CD4-positive, alpha-beta T cell treated with Interleukin-21 for 1 hour (primary cell): Measurements from ENCODE around the gene ACVR1C.

Source experiments
- DNase-seq: peaks from one replicate; pipeline ENCODE4 v3.0.0-alpha.2; 2020

Gene ACVR1C

DNA sequence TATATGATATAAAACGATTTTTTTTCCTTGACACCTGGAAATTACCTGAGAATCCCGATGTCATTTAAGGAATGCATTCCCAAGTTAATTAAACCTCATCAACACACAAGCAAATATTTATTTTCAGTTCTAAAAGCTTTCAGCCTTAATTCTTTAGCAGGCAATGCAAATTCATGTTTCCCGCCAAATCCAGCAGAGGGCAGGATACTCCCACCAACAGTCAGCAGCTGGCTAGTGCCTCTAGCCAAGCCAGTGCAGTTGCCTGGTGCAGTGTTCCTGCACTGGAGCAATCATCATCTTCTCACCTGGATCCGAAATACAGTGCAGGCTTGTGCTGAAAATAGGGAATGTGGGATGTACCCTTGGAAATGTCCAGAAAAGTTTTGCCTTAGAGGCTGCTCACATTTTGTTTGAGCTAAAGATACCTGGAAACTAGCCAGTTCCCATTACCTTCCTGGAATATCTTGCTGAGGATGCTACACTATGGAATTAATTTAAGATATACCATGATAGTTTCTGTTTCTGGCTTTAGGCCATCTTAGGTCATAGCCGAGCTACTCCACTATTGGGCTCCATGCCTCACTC lies 136.4 kb downstream of the ACVR1C start:
- DNase-seq: peak; percentile 79

DNA sequence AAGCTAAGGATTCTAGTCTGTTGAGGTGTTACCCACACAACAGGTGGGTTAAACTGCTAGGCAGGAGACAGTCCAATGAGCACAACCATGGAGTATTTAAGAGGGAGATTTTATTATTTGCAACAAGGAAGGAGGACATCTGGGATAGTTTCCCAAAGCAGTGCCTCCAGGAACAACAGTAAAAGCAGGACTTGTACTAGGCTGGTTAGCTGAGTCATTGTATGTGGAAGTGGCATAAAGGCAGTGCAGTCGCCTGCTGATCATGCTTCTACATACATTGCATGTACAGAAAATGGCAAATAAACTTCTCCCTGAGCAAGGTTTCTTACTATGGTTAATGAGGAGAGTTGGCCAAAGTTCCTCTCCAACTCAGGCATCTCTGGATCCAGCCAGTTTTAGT lies 138.7 kb downstream of the ACVR1C start:
- no peak for DNase-seq

DNA sequence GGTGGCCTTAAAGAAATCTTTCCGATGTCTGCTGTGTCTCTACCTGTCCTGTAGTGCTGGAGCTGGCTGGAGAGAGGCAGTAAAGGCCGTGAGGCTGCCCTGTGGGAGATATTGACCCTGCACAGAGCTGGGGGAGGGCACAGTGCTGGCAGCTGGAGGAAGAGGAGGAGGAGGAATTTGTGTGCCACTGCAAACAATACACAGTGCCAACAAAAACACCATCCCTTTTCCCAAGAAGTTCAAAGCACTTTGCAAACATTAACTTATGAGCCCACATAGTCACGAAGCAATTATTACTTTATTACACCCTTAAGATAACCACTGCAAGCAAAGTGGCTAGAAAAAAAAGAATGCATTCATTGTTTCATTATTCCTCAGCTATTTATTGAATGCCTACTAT lies 139.8 kb downstream of the ACVR1C start:
- no peak for DNase-seq

DNA sequence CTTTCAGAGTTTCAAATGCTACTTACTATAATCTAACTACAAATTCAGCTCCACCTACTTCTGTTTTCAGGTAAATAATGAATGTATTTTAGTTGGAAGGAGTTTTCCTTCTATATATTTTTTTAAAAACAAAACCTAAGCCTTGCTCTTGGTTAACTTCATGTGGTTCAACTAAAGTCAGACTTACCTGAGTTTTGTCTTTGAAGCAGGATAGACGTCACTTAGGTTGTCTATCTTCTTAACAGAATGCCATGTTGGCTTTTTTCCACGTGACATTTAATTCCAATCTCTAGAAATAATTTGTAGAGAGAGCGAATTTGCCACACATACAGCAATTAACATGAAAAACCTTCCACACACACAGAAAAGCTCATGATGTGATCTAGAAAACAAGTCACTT lies 140.9 kb downstream of the ACVR1C start:
- DNase-seq: no peak

DNA sequence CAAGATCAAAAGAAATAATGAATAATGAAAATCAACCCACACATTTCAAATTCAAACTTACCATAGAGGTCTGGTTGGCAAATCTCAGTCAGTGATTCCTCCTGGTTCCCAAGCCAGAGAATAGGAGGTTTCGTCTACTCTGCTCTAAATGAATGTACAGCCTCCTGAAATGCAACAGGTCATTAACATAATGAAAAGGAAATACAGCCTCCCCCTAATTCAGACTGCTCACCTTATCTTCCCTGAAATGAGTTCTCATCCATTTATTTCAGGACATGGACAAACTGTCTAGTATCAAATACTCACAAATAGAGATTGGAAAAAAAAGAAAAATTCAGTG lies 141.4 kb downstream of the ACVR1C start:
- DNase-seq: no peak

DNA sequence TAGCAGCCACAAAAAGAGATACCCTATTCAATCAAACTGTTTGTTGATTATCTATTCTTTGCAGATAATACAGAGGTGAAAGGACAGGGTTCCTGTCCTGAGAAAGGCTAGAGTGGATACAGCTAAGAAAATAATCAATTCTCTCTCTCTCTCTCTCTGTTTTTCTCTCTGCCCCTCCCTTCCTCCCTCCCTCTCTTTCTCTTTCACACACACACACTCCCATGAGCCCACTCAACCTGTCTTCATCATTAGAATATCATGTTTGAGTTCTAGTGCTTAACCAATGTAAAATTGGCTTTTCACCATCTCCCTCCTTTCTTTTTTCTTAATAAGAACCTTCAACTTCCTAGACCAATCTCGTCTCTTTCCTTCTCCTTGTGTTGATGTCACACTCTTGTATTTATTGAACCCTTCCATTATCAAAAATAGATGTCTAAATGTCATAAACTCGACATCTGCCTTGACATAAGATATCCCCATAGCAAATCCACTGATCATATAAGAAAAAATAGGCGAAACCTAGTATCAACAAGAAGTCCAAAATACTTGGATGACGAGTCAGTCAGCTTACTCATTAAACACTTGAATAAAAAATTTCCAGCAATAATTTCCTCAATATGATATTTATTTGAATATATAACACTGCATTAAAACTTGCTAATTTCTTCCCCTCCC lies 141.9 kb downstream of the ACVR1C start:
- DNase-seq: no peak

DNA sequence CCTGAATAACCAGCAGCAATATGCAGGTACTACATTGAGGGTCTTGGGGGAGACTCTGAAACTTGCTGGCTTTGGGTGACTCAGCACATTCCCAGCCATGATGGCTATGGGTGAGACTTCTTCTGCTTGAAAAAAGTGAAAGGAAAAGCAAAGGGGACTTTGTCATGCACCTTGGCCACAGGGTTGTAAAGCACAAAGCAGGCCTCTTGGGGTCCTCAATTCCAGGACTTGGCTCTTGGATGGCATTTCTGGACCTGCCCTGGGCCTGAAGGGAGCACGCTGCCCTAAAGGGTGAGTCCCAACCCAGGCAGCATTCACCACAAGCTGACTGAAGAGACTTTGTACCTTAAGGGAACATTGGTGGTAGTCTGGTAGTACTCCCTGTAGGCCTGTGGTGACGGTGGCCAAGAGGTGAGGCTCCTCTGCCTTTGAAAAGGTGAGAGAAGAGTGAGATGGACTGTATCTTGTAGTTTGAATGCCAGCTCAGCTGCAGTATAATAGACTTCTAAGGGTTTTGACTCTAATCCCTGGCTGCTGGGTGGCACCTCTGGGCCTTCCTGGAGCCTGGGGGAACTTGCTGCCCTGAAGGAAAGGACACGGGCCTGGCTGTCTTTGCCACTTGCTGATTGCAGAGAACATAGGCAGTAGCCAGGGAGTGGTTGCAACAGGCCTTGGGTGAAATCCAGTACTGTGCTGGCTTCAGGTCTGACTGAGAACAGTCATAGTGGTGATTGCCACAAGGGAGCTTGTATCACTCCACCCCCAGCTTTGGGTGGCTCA lies 148.3 kb downstream of the ACVR1C start:
- no peak for DNase-seq

DNA sequence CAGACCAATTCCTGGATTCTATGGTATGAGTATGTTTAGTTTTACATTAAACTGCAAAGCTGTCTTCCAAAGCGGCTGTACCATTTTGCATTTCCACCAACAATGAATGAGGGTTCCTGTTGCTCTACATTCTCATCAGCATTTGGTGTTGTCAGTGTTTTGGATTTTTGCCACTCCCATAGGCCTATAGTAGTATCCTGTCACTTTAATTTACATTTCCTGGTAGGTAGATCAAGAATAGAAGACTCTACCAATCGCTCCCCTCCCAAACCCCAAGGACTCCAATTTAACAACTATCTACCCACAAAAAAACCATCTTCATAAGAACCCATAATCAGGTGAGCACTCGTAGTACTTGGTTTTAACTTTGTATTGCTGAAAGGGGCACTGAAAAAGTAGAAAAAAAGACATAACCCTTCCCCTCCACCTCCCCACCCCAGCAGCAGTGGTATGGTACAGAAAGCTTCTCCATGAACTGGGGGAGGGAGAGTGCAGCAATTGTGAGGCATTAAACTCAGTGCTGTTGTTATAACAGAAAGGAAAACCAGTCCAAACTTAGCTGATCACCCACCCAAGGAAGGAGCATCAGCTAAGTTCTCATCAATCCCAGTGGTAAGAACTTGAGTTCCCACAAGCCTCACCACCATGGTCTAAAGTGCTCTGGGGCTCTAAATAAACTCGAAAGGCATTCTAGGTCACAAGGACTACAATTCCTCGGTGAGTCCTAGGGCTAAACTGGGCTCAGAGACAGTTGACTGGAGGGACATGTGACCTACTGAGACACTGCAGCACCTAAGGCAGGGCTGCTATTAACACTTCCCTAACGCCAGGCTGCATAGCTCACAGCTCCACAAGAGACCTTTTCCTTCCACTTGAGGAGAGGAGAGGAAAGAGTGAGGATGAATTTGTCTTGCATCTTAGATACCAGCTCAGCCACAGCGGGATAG lies 149.3 kb downstream of the ACVR1C start:
- DNase-seq: no peak

DNA sequence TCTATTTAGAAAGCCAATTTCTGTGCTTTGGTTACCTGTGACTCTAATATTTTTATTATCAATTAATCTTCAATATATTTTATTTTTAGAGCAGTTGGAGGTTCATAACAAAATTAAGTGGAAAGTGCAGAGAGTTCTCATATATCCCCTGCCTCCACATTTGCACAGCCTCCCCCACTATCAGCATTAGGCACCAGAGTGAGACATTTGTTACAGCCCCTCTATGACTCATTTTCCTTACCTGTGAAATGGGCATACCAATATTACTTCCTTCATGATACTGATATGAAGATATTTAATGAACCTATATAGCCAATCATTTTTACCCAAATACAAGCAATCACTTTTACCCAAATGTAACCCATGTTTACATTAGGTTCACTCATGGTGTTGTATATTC lies 150.7 kb downstream of the ACVR1C start:
- no peak for DNase-seq

DNA sequence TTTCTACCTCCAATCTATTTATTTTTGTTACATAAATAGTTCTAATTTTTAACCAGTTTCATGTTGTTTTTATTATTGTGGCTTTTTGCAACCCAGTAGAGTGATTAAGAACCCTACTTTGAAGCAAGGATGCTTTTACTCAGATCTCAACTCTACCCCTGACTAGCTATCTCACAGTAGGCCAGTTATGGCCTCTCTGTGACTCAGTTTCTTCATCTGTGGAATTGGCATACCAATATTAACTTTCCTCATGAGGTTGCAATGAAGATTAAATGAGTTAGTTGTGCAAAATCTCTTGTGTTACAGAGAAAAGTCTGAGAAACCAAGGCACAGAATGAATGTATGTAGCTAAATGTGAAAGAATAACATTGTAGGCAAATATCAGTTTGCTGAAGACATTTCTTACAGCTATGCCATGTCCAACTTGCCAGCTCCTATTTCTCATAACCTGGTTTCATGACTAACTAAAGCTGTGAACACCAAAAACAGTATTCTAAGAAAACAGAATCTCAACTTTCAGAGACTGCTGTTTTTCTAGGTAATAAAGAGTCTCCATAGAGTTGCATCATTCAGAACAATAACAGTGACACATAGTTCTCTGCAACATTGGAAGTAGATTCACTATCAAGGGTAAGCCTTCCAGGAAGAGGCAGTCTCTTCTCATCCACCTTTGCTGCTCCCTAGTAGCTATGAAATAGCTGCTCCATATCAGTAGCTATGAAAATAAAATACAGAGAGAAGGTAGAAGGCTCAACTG lies 151.5 kb downstream of the ACVR1C start:
- no peak for DNase-seq
